H9 (cell line): Measurements from ENCODE around the gene GSG1L2. TPM values are rescaled to one million over a fixed set of nuclear protein-coding genes. Genes with fewer than 3 reads are reported as not detected.

Source experiments
- DNase-seq: peaks from one replicate; pipeline ENCODE4 v3.0.0-alpha.2; 2017
- H2AFZ ChIP-seq: one replicate; pipeline ENCODE4 v1.6.1; 2013; ENCODE audit warnings: mild to moderate bottlenecking, low read length, control low read depth, moderate library complexity
- H2AK5ac ChIP-seq: 2 replicates; pipeline ENCODE4 v1.6.1; 2013; ENCODE audit warnings: low read length, control low read depth, mixed read lengths; ENCODE audit not compliant: insufficient read length
- H2BK120ac ChIP-seq: one replicate; pipeline ENCODE4 v1.6.1; 2013; ENCODE audit warnings: low read depth, mild to moderate bottlenecking, low read length, control low read depth, inconsistent platforms; ENCODE audit not compliant: poor library complexity, severe bottlenecking
- H2BK12ac ChIP-seq: 2 replicates; pipeline ENCODE4 v1.6.1; 2013; ENCODE audit warnings: low read length, control low read depth, mixed read lengths, low read depth; ENCODE audit not compliant: insufficient read length
- H2BK15ac ChIP-seq: 2 replicates; pipeline ENCODE4 v1.6.1; 2013; ENCODE audit warnings: low read depth, low read length, control low read depth
- H2BK20ac ChIP-seq: one replicate; pipeline ENCODE4 v1.6.1; 2013; ENCODE audit warnings: low read depth, mild to moderate bottlenecking, low read length, control low read depth, inconsistent platforms; ENCODE audit not compliant: poor library complexity, severe bottlenecking
- H2BK5ac ChIP-seq: 2 replicates; pipeline ENCODE4 v1.6.1; 2013; ENCODE audit warnings: low read length, control low read depth, mixed read lengths; ENCODE audit not compliant: insufficient read length
- H3K14ac ChIP-seq: 2 replicates; pipeline ENCODE4 v1.6.1; 2013; ENCODE audit warnings: low read length, control low read depth; ENCODE audit not compliant: insufficient read depth
- H3K18ac ChIP-seq: 2 replicates; pipeline ENCODE4 v1.6.1; 2013; ENCODE audit warnings: low read depth, mild to moderate bottlenecking, mixed read lengths, low read length, control low read depth; ENCODE audit not compliant: insufficient read length
- H3K23ac ChIP-seq: 2 replicates; pipeline ENCODE4 v1.6.1; 2013; ENCODE audit warnings: low read length, control low read depth, mixed read lengths, low read depth; ENCODE audit not compliant: insufficient read length
- H3K23me2 ChIP-seq: 2 replicates; pipeline ENCODE4 v1.6.1; 2013; ENCODE audit warnings: low read depth, mild to moderate bottlenecking, mixed read lengths, low read length, control low read depth; ENCODE audit not compliant: insufficient read length, poor library complexity, severe bottlenecking
- H3K27ac ChIP-seq: 2 replicates; pipeline ENCODE4 v1.5.1; 2013; ENCODE audit warnings: low read length, control low read depth, mixed read lengths, low read depth; ENCODE audit not compliant: insufficient read length
- H3K27me3 ChIP-seq: 2 replicates; pipeline ENCODE4 v1.6.1; 2013; ENCODE audit warnings: low read length, control low read depth, inconsistent platforms; ENCODE audit not compliant: insufficient read depth
- H3K4ac ChIP-seq: 2 replicates; pipeline ENCODE4 v1.6.1; 2013; ENCODE audit warnings: low read depth, mild to moderate bottlenecking, control low read depth, inconsistent platforms, low read length, moderate library complexity
- H3K4me1 ChIP-seq: 2 replicates; pipeline ENCODE4 v1.6.1; 2013; ENCODE audit warnings: low read length, control low read depth, inconsistent platforms; ENCODE audit not compliant: insufficient read depth
- H3K4me2 ChIP-seq: 2 replicates; pipeline ENCODE4 v1.6.1; 2013; ENCODE audit warnings: low read length, control low read depth, mixed read lengths; ENCODE audit not compliant: insufficient read length, insufficient read depth
- H3K56ac ChIP-seq: 2 replicates; pipeline ENCODE4 v1.6.1; 2013; ENCODE audit warnings: low read depth, mild to moderate bottlenecking, mixed read lengths, low read length, control low read depth; ENCODE audit not compliant: insufficient read length
- H3K79me1 ChIP-seq: 2 replicates; pipeline ENCODE4 v1.6.1; 2013; ENCODE audit warnings: low read depth, mild to moderate bottlenecking, moderate library complexity, low read length, control low read depth, inconsistent platforms; ENCODE audit not compliant: insufficient read depth, poor library complexity, severe bottlenecking
- H3K79me2 ChIP-seq: 2 replicates; pipeline ENCODE4 v1.6.1; 2013; ENCODE audit warnings: low read length, control low read depth, inconsistent platforms; ENCODE audit not compliant: insufficient read depth
- H3K9ac ChIP-seq: 2 replicates; pipeline ENCODE4 v1.6.1; 2013; ENCODE audit warnings: low read length, control low read depth, mixed read lengths; ENCODE audit not compliant: insufficient read length; ENCODE audit errors: extremely low read depth
- H3K9me3 ChIP-seq: one replicate; pipeline ENCODE4 v1.6.1; 2013; ENCODE audit warnings: low read depth, low read length, inconsistent platforms; ENCODE audit not compliant: control insufficient read depth
- H3T11ph ChIP-seq: one replicate; pipeline ENCODE4 v1.6.1; 2013; ENCODE audit warnings: mild to moderate bottlenecking, low read length, control low read depth, inconsistent platforms
- H4K20me1 ChIP-seq: one replicate; pipeline ENCODE4 v1.6.1; 2013; ENCODE audit not compliant: control insufficient read depth, insufficient read length, insufficient read depth
- H4K5ac ChIP-seq: 2 replicates; pipeline ENCODE4 v1.6.1; 2013; ENCODE audit warnings: low read depth, mild to moderate bottlenecking, mixed read lengths, low read length, control low read depth; ENCODE audit not compliant: insufficient read length
- H4K8ac ChIP-seq: replicated peaks from 2 replicates; pipeline ENCODE4 v1.6.1; 2013; ENCODE audit warnings: low read length, control low read depth, mixed read lengths, low read depth; ENCODE audit not compliant: insufficient read length
- H4K91ac ChIP-seq: 2 replicates; pipeline ENCODE4 v1.6.1; 2013; ENCODE audit warnings: low read depth, mild to moderate bottlenecking, moderate library complexity, mixed read lengths, low read length, control low read depth; ENCODE audit not compliant: insufficient read length
- H3K27ac Mint-ChIP-seq, 3 experiments: 2 replicates in 2 of 3; 3 replicates in 1 of 3; pipeline ENCODE4 v1.8.0; 2020 to 2021; ENCODE audit warnings: mixed read lengths in 3 of 3, mild to moderate bottlenecking in 1 of 3, moderate library complexity in 1 of 3
- H3K27me3 Mint-ChIP-seq: 2 replicates; pipeline ENCODE4 v1.8.0; 2021; ENCODE audit warnings: low read depth, mild to moderate bottlenecking, moderate library complexity, mixed read lengths
- H3K36me3 Mint-ChIP-seq, 3 experiments: 2 replicates in 2 of 3; 3 replicates in 1 of 3; pipeline ENCODE4 v1.8.0; 2020 to 2021; ENCODE audit warnings: low read depth in 3 of 3, mixed read lengths in 3 of 3; ENCODE audit not compliant: insufficient read depth in 1 of 3
- H3K4me1 Mint-ChIP-seq, 2 experiments: 2 replicates each; pipeline ENCODE4 v1.8.0; 2020; ENCODE audit warnings: mixed read lengths in 2 of 2
- H3K4me3 Mint-ChIP-seq, 2 experiments: 2 replicates in 1 of 2; 3 replicates in 1 of 2; pipeline ENCODE4 v1.8.0; 2020 to 2021; ENCODE audit warnings: mild to moderate bottlenecking in 2 of 2, mixed read lengths in 2 of 2, moderate library complexity in 1 of 2
- H3K9me3 Mint-ChIP-seq, 2 experiments: 2 replicates in 1 of 2; 3 replicates in 1 of 2; pipeline ENCODE4 v1.8.0; 2020; ENCODE audit warnings: mild to moderate bottlenecking in 2 of 2, mixed read lengths in 2 of 2, moderate library complexity in 1 of 2
- CTCF ChIP-seq: fragments of 200-600 bp; sonication (generic); conservative IDR thresholded peaks from 3 replicates; pipeline ENCODE4 v1.8.0; 2021; ENCODE audit warnings: antibody characterized with exemption, mild to moderate bottlenecking
- WGBS: extraction: QIAGEN DNeasy Blood & Tissue Kit; methylation state at CpG from one replicate; pipeline ENCODE4 v1.1.7; 2013; ENCODE audit warnings: missing lambda C conversion rate, low lambda C conversion rate, mixed read lengths; ENCODE audit not compliant: insufficient read length; ENCODE audit errors: extremely low coverage; 5-methylcytosine and 5-hydroxymethylcytosine counted together
- total RNA-seq: library from RNA; stranded (reverse); gene quantifications from 2 replicates; pipeline ENCODE4 v1.2.1, GENCODE V29; 2021

The GSG1L2 gene
- total RNA-seq, 1 experiment from 2014 or later, result not detected

- no peak for TF ChIP-seq CTCF
- Histone ChIP-seq H2BK12ac (no peak overlapping the region), H3K79me2 (no peaks in the 10 kb centered on the region), H4K5ac (no peak overlapping the region), H2BK20ac (no peak overlapping the region), H2AK5ac (no peak overlapping the region), H3K23me2 (no peaks in the 10 kb centered on the region), H3T11ph (no peak overlapping the region), H3K18ac (no peak overlapping the region), H3K4ac (no peak overlapping the region), H2BK5ac (no peak overlapping the region), H3K23ac (no peak overlapping the region), H3K56ac (no peak overlapping the region), H3K9me3 (no peaks in the 10 kb centered on the region), H2AFZ (no peak overlapping the region), H4K91ac (no peak overlapping the region), H2BK15ac (no peak overlapping the region), H3K27ac (no peak overlapping the region), H2BK120ac (no peak overlapping the region), H3K14ac (no peak overlapping the region), H3K4me1 (no peaks in the 10 kb centered on the region), H3K4me2 (no peak overlapping the region), H3K9ac (no peak overlapping the region), H4K20me1 (no peaks in the 10 kb centered on the region), H3K79me1 (no peaks in the 10 kb centered on the region), H4K8ac (no peak overlapping the region), H3K27me3 (no peaks in the 10 kb centered on the region)
- Mint-ChIP-seq H3K4me3 (no peak overlapping the region), H3K4me1 (no peaks in the 10 kb centered on the region), H3K9me3 (no peaks in the 10 kb centered on the region; a peak in 1 of 5 replicates), H3K36me3 (no peaks in the 10 kb centered on the region; a peak in 1 of 7 replicates), H3K27me3 (peaks cover 14% of the 10 kb centered on the region), H3K27ac (no peak overlapping the region)
- no peak for DNase-seq
- WGBS, result no CpG with 5 or more reads among the region's 8 CpGs
Observed at GRCh38 chr17:9809409-9809808, 12.5 kb downstream of the GSG1L2 start.
